ENCODE data around the gene PRICKLE2. TPM values are rescaled to one million over a fixed set of nuclear protein-coding genes. Genes with fewer than 3 reads are reported as not detected.

The PRICKLE2 gene
- total RNA-seq, 1 experiment from 2014 or later, result 3.2 TPM

GRCh38 chr3:64102147-64102546 lies 123.1 kb downstream of the PRICKLE2 start:
- H3K27me3 Mint-ChIP-seq (ENCODE audit: low read depth), result no peaks in the 10 kb centered on the region; the same call in 1 of the 2 replicates
- Histone ChIP-seq H3K4ac (ENCODE audit: low read depth, low read length) (no peak overlapping the region), H3K4me1 (ENCODE audit: insufficient read depth, low read length) (peaks cover 3% of the 10 kb centered on the region; the same call in 1 of the 2 replicates), H2AFZ (ENCODE audit: low read length) (no peak overlapping the region), H4K91ac (ENCODE audit: insufficient read length, low read depth, low read length) (no peak overlapping the region), H3K79me1 (ENCODE audit: insufficient read depth, low read depth, low read length, poor library complexity, severe bottlenecking) (no peaks in the 10 kb centered on the region), H3K9me3 (ENCODE audit: control insufficient read depth, low read depth, low read length) (no peaks in the 10 kb centered on the region), H2AK5ac (ENCODE audit: insufficient read length, low read length) (no peak overlapping the region), H2BK120ac (ENCODE audit: low read depth, low read length, poor library complexity, severe bottlenecking) (no peak overlapping the region), H4K8ac (replicated peaks; ENCODE audit: insufficient read length, low read depth, low read length) (no peak overlapping the region), H2BK12ac (ENCODE audit: insufficient read length, low read depth, low read length) (no peak overlapping the region), H2BK15ac (ENCODE audit: low read depth, low read length) (no peak overlapping the region), H3K23me2 (ENCODE audit: insufficient read length, low read depth, low read length, poor library complexity, severe bottlenecking) (no peaks in the 10 kb centered on the region), H3K9ac (ENCODE audit: extremely low read depth, insufficient read length, low read length) (no peak overlapping the region), H4K5ac (ENCODE audit: insufficient read length, low read depth, low read length) (no peak overlapping the region), H3K18ac (ENCODE audit: insufficient read length, low read depth, low read length) (no peak overlapping the region), H3K79me2 (ENCODE audit: insufficient read depth, low read length) (no peaks in the 10 kb centered on the region), H3K14ac (ENCODE audit: insufficient read depth, low read length) (no peak overlapping the region), H3K4me2 (ENCODE audit: insufficient read depth, insufficient read length, low read length) (no peak overlapping the region), H3K23ac (ENCODE audit: insufficient read length, low read depth, low read length) (no peak overlapping the region), H2BK20ac (ENCODE audit: low read depth, low read length, poor library complexity, severe bottlenecking) (no peak overlapping the region), H3K27ac (ENCODE audit: insufficient read length, low read depth, low read length) (no peak overlapping the region), H3T11ph (ENCODE audit: low read length) (no peak overlapping the region), H2BK5ac (ENCODE audit: insufficient read length, low read length) (no peak overlapping the region), H4K20me1 (ENCODE audit: control insufficient read depth, insufficient read depth, insufficient read length) (no peaks in the 10 kb centered on the region), H3K56ac (ENCODE audit: insufficient read length, low read depth, low read length) (no peak overlapping the region), H3K27me3 (ENCODE audit: insufficient read depth, low read length) (no peaks in the 10 kb centered on the region)
- H3K27ac Mint-ChIP-seq, result no peak overlapping the region
- H3K4me3 Mint-ChIP-seq, result no peak overlapping the region
- no CpG with 5 or more reads among the region's 2 CpGs for WGBS (ENCODE audit: extremely low coverage, insufficient read length, low lambda C conversion rate)
- H3K36me3 Mint-ChIP-seq (ENCODE audit: insufficient read depth in 1 of 3, low read depth in 3 of 3), result peaks cover 1 to 10% (median 2%) of the 10 kb centered on the region in 3 experiments; a peak in 4 of 7 replicates
- DNase-seq, result no peak
- no peak for TF ChIP-seq CTCF (conservative IDR thresholded peaks at IDR 0.05)
- no peaks in the 10 kb centered on the region for H3K9me3 Mint-ChIP-seq
- peaks cover 35 to 40% of the 10 kb centered on the region in 2 experiments for H3K4me1 Mint-ChIP-seq
